ENCODE measurements around the gene LILRA1.

DNA sequence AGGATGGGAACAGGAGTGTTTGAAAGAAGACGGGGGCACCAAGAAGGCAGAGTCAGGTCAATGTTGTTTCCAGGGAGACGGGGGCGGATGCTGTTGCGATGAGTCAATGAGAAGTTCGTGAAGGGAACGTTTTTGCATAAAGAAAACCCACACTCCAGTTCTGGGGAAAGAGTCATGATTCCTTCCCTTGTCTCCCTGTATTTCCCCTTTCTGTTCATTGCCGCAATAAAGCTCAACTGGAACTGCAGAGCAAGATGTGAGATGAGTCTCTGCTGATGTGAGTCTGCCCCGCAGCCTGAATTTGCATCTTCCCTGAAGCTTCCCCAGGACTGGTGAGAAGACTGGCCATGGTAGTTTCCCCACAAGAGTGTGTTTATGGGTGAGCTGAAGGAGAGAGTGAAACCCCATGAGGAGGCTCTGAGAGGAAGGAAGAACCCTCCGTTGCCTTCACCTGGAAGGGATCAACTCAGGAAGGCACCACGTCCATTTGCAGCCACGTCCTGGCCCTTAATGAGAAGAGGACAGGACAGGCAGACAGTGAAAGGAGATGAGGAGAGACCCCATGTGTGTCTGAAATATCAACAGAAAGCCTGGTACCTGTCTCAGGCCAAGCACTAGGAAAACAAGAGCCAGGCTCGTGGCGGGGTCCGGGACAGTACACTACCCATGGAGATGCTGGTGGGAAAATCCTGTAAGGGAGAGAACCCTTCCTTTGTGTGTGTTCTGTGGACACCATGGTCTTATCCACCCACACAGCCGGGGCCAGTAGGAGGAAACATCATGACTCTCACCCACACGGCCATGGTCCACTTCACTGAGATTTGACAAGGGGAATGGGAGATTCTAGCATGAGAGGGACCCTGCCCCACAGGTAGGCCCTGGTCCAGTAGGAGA lies 13.7 kb downstream of the LILRA1 start:
- TF ChIP-seq POLR2A (IDR thresholded peaks at IDR 0.05; ENCODE audit: low read depth, low read length) (no peak; the same call in 1 of the 2 replicates), TAF1 (IDR thresholded peaks at IDR 0.05; ENCODE audit: low read depth, low read length) (no peak), POLR2AphosphoS5 (IDR thresholded peaks at IDR 0.05; ENCODE audit: low read depth, low read length) (no peak)

Data from GM12891 (cell line).